Fibroblast of pulmonary artery (primary cell): Measurements from ENCODE around the gene GSG1L.

Source experiments
- DNase-seq: peaks from one replicate; pipeline ENCODE4 v3.0.0-alpha.2; 2010; ENCODE audit warnings: low read depth
- H3K4me3 ChIP-seq: replicated peaks from 2 replicates; pipeline ENCODE4 v1.5.1; 2011; ENCODE audit warnings: low read depth, mild to moderate bottlenecking, control low read depth, low read length, moderate library complexity
- TF ChIP-seq, protein P1 (sequence below): IDR thresholded peaks from 2 replicates; pipeline ENCODE4 v1.5.1; 2011; ENCODE audit warnings: mild to moderate bottlenecking, control low read depth, low read length, inconsistent platforms; ENCODE audit errors: missing control alignments

Gene GSG1L

DNA sequence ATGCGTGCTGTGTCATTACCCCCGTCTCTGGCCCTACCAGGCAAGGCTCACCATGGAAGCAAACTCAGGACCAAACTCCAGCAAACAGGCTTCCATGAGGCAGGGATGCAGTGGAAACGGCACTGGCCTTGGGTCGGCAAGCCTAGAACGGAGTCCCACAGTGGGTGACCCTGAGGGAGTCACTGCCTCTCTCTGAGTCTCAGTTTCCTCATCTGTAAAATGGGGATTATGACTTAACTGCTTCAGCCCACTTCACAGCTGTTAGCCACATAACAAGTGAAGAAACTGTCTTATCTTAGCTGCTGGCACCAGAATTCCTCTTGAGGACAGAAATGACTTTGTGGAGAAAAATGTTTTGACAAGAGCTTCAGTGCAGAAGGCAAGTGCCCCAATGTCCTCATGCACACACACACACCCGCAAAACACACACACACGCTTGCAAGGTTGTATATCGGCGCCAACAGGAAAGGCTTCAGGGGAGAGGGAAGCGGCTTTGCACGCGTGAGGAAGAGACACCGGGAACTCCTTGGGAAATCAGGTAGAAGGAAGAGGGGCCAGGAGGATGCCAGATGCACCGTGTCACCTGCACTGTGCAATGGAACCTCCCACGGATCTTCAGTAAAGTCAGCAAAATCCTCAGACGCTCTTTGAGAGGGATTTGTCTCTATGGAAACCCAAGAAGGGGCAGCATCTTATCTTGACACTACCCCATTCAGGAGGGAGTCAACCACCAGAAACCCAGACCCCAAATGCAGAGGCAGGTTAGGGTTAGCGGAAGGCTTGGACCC lies 53.7 kb downstream of the GSG1L start:
- no peak overlapping the region for H3K4me3 ChIP-seq
- TF ChIP-seq, protein P1, sequence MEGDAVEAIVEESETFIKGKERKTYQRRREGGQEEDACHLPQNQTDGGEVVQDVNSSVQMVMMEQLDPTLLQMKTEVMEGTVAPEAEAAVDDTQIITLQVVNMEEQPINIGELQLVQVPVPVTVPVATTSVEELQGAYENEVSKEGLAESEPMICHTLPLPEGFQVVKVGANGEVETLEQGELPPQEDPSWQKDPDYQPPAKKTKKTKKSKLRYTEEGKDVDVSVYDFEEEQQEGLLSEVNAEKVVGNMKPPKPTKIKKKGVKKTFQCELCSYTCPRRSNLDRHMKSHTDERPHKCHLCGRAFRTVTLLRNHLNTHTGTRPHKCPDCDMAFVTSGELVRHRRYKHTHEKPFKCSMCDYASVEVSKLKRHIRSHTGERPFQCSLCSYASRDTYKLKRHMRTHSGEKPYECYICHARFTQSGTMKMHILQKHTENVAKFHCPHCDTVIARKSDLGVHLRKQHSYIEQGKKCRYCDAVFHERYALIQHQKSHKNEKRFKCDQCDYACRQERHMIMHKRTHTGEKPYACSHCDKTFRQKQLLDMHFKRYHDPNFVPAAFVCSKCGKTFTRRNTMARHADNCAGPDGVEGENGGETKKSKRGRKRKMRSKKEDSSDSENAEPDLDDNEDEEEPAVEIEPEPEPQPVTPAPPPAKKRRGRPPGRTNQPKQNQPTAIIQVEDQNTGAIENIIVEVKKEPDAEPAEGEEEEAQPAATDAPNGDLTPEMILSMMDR, result no peak
- DNase-seq, result no peak

DNA sequence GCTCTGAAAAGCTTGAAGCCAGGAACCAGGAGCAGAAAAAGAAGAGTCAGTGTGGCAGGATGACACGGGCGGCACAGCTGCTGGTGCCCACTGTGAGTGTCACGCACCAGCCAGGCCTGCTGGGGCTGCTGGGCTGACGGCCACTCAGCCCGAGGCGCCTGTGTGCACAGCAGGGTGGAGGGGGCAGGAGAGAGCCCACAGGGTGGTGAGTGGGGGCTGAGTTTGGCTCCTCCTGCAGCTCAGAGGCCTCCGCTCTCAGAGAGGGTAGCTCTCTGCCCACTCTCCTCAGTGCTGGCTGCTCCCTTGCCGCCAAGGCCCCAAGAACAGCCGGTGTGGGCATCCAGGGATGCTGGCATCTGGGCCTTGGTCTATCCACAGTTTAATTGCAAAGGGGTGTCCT lies 59.6 kb downstream of the GSG1L start:
- TF ChIP-seq, protein P1, result no peak

DNA sequence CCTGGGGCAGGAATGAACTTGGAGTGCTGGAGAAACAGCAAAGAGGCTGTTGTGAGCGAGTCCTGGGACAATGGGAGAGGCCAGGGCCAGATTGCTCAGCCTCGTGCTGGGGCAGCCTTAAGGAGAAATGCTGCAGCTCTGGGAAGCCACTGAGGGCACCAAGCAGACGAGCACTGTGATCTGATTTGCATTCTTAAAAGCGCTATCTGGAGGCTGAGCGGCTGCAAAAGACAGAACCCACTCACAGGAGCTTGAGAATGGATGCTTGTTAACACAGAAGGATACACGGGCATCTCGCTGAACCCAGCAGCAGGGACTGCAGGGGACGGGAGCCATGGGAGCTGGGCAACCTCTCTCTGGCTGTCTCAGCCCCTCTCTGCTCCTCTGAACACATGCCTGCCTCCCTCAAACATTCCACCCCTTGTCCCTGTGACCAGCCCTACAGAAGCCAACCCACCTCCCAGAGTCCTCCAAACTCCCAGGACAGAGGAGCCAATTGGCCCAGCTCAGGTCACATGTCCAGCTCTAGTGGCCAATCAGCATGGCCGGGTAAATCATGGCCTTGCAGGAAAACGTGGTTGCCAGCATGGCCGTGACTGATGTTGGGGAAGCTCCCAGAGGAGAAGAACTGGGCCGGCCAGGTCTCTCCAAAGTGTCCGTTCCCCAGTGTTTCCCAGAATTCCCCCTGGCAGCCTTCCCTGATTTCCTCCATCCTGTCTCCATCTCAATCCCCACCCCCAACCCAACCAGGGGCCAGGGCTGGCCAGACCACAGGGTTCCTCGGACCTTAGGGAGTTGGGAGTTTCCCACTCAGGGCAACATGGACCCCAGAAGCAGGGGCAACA lies 60.3 kb downstream of the GSG1L start:
- TF ChIP-seq, protein P1, result no peak
- no peak for DNase-seq
- no peak overlapping the region for H3K4me3 ChIP-seq

More for the DNA sequence above, 59.6 kb downstream of the GSG1L start:
- DNase-seq, result no peak
- no peak overlapping the region for H3K4me3 ChIP-seq

DNA sequence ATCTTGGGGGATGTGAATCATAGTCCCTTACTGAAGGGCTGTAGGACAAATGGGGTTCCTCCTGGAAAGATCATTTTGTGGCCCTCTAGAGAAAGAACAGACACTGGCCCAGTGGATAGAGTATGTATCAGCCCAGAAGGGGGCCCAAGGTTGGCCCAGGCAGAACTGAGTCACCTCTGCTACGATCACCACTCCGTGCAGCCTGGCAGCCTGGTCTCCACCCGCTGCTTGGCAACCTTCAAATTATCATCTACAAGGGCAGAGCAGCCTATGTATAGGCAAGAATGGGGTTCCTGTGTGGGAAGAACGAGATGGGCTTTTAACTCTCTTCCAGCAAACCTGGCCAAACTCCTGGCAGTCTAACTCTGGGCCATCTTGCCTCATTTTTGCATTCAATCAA lies 61.9 kb downstream of the GSG1L start:
- TF ChIP-seq, protein P1, result no peak
- no peak overlapping the region for H3K4me3 ChIP-seq
- no peak for DNase-seq

DNA sequence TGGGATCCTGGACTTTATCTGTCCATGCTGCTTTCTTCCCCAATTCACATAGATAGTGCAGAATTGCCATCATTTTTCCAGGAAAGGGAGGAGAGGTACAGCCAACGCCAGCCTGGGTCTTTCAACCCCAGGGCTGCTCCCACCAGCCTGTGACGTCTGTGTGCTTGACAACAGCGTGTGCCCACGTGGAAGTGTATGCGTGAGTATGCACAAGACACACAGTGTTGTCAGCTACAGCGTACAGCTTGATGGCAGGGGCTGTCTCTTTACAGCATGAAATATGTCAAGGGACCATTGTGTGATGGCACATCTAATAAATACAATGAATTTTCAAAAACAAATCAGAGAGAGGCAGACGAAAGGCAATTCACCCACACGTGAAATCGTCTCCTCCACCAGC lies 62.3 kb downstream of the GSG1L start:
- H3K4me3 ChIP-seq, result no peak overlapping the region
- DNase-seq, result no peak
- TF ChIP-seq, protein P1, result no peak

DNA sequence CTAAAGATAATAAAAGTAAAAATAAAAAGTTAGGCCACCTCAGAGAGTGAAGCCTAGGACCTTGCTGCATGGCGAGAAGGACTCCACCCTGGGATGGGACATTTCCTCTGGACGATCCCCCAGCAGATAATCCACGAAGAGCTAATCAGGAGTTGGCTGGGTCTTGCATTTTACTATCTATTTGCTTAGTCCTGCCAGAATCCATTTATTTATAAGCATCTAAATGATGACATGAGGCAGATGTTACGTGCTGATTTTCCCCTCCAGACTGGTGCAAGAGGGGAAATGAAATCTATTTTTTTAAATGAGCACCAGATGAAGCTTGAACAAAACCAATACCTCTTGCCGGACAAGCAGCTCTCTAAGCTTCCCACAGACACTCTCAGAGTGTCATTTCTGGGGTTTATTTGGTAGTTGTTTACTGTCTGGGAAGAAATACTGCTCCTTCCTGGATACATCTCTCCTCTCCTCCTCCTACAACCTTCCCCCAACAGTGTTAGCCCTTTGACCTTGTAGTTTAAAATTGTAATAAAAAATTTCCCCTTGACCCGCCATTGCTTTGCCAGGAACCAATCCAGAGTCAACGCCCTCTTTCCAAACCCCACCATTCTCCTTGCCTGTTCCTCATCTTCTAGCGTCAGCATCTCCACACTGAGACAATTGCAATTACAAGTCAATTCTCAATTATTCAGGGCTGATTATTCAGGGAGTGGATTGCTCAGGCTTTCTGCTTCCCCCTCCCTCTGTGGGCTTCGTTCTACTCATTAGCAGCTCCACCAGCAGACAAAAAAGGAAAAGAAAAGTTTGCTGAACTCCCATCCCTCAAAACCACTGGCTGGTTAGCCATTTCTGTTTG lies 63.0 kb downstream of the GSG1L start:
- no peak for DNase-seq
- TF ChIP-seq, protein P1, result no peak
- H3K4me3 ChIP-seq, result no peak overlapping the region
